HCT116 (cell line): ENCODE measurements around the gene MCAT. TPM values are rescaled to one million over a fixed set of nuclear protein-coding genes. Genes with fewer than 3 reads are reported as not detected.

Experiments used
- ATAC-seq: fragments of 200-7000 bp; cut with Tn5 transposase; 2 replicates; pipeline ENCODE4 v1.9.1; 2020; ENCODE audit warnings: mild to moderate bottlenecking, moderate library complexity
- BruUV-seq: library from RNA; stranded (reverse); fragments of 400-500 nt; replicated peaks from 2 replicates; lab custom pipeline; 2021; lab: Mats Ljungman, UMichigan
- CTCF ChIA-PET: fragments of 300-600 bp; sonication (Branson Sonifier 250); formaldehyde crosslinking; loops from one replicate; lab custom pipeline; 2021; ENCODE audit warnings: antibody characterized with exemption; lab: Charles Lee
- POLR2A ChIA-PET: fragments of 300-600, 350-600 bp; sonication (Branson Sonifier 250); formaldehyde crosslinking; loops from one replicate; lab custom pipeline; 2021; ENCODE audit warnings: antibody characterized with exemption; lab: Charles Lee
- RAD21 ChIA-PET, 2 experiments: fragments of 300-600 bp; sonication (Branson Sonifier 250); formaldehyde crosslinking; loops; one replicate each; lab custom pipeline; 2023; ENCODE audit warnings: low total read pairs in 2 of 2; ENCODE audit not compliant: uncharacterized antibody in 2 of 2, unreplicated experiment in 2 of 2, low non-redundant PET in 1 of 2; lab: Charles Lee
- DNase-seq: peaks from one replicate; pipeline ENCODE4 v3.0.0-alpha.2; 2010; ENCODE audit warnings: low read depth, low spot score
- H2AFZ ChIP-seq: fragments of 200-600 bp; shearing (Covaris generic), sonication (generic); 2 replicates; pipeline ENCODE4 v1.6.1; 2017; ENCODE audit warnings: low read depth, mixed run types, mixed read lengths, antibody characterized with exemption, low read length; ENCODE audit not compliant: poor library complexity, severe bottlenecking
- H3K27ac ChIP-seq: 2 replicates; pipeline ENCODE4 v1.5.1; 2012; ENCODE audit warnings: low read depth, low read length
- H3K27me3 ChIP-seq: fragments of 200-600 bp; sonication (generic); 2 replicates; pipeline ENCODE4 v1.6.1; 2016; ENCODE audit warnings: mixed run types, low read length, mixed read lengths; ENCODE audit not compliant: insufficient read depth
- H3K36me3 ChIP-seq, 2 experiments: fragments of 200-500 bp in 1 of 2; fragments of 200-600 bp in 1 of 2; sonication (Bioruptor generic) in 1 of 2; sonication (generic) in 1 of 2; 2 replicates each; pipeline versions ENCODE4 v1.5.1 to v1.6.1; 2014 to 2016; ENCODE audit warnings: low read length in 2 of 2, inconsistent platforms in 1 of 2, mixed read lengths in 1 of 2, mixed run types in 1 of 2; ENCODE audit not compliant: insufficient read depth in 2 of 2, control insufficient read depth in 1 of 2
- H3K4me1 ChIP-seq, 2 experiments: fragments of 200-600 bp in 1 of 2; sonication (generic) in 1 of 2; 2 replicates each; pipeline versions ENCODE4 v1.5.1 to v1.6.1; 2012 to 2017; ENCODE audit warnings: low read length in 2 of 2, inconsistent platforms in 1 of 2, mild to moderate bottlenecking in 1 of 2, mixed read lengths in 1 of 2, mixed run types in 1 of 2, moderate library complexity in 1 of 2; ENCODE audit not compliant: insufficient read depth in 2 of 2, control insufficient read depth in 1 of 2
- H3K4me2 ChIP-seq: fragments of 200-600 bp; sonication (generic); 2 replicates; pipeline ENCODE4 v1.6.1; 2017; ENCODE audit warnings: mixed run types, low read length, mixed read lengths
- H3K4me3 ChIP-seq, 2 experiments: fragments of 200-600 bp in 1 of 2; sonication (generic) in 1 of 2; replicated peaks in 1 of 2; 2 replicates each; pipeline ENCODE4 v1.5.1; 2011 to 2016; ENCODE audit warnings: low read length in 2 of 2, control low read depth in 1 of 2, low read depth in 1 of 2, mild to moderate bottlenecking in 1 of 2, mixed read lengths in 1 of 2, mixed run types in 1 of 2
- H3K79me2 ChIP-seq: fragments of 200-600 bp; sonication (generic); 2 replicates; pipeline ENCODE4 v1.6.1; 2017; ENCODE audit warnings: mild to moderate bottlenecking, mixed run types, low read length, moderate library complexity, mixed read lengths; ENCODE audit not compliant: insufficient read depth
- H3K9ac ChIP-seq: fragments of 200-600 bp; sonication (generic); 2 replicates; pipeline ENCODE4 v1.6.1; 2016; ENCODE audit warnings: low read length, mixed read lengths
- H3K9me2 ChIP-seq: fragments of 200-600 bp; sonication (generic), shearing (Covaris generic); 2 replicates; pipeline ENCODE4 v1.6.1; 2017; ENCODE audit warnings: mixed run types, mild to moderate bottlenecking, moderate library complexity; ENCODE audit not compliant: insufficient read depth
- H3K9me3 ChIP-seq, 2 experiments: fragments of 200-500 bp in 1 of 2; fragments of 200-600 bp in 1 of 2; sonication (Bioruptor generic) in 1 of 2; sonication (generic) in 1 of 2; 2 replicates each; pipeline ENCODE4 v1.6.1; 2014 to 2017; ENCODE audit warnings: low read length in 2 of 2, mixed read lengths in 2 of 2, inconsistent platforms in 1 of 2, low read depth in 1 of 2, mild to moderate bottlenecking in 1 of 2, mixed run types in 1 of 2, moderate library complexity in 1 of 2; ENCODE audit not compliant: control insufficient read depth in 1 of 2, insufficient read depth in 1 of 2
- H4K20me1 ChIP-seq: fragments of 200-600 bp; sonication (generic), shearing (Covaris generic); 2 replicates; pipeline ENCODE4 v1.6.1; 2017; ENCODE audit warnings: mixed run types, mild to moderate bottlenecking, moderate library complexity; ENCODE audit not compliant: insufficient read depth
- CBX3 ChIP-seq: IDR thresholded peaks from 2 replicates; pipeline ENCODE4 v1.6.1; 2012; ENCODE audit warnings: low read depth
- CEBPB ChIP-seq: IDR thresholded peaks from 2 replicates; pipeline ENCODE4 v1.6.1; 2012; ENCODE audit warnings: low read depth
- CTCF ChIP-seq, 3 experiments: fragments of 200-600 bp in 1 of 3; sonication (generic) in 1 of 3; IDR thresholded peaks in 2 of 3; conservative IDR thresholded peaks in 1 of 3; 2 replicates each; pipeline ENCODE4 v1.5.1; 2012 to 2017; ENCODE audit warnings: low read depth in 2 of 3, low read length in 2 of 3, antibody characterized with exemption in 1 of 3, borderline replicate concordance in 1 of 3, control low read depth in 1 of 3, mild to moderate bottlenecking in 1 of 3, mixed read lengths in 1 of 3, mixed run types in 1 of 3, moderate library complexity in 1 of 3; ENCODE audit not compliant: insufficient read depth in 1 of 3
- EGR1 ChIP-seq: IDR thresholded peaks from 2 replicates; pipeline ENCODE4 v1.6.1; 2012; ENCODE audit warnings: low read depth
- ELF1 ChIP-seq: IDR thresholded peaks from 2 replicates; pipeline ENCODE4 v1.6.1; 2012; ENCODE audit warnings: low read depth, borderline replicate concordance
- EZH2 ChIP-seq: fragments of 200-600 bp; sonication (generic); IDR thresholded peaks from 2 replicates; pipeline ENCODE4 v1.6.1; 2017; ENCODE audit warnings: antibody characterized with exemption, mixed run types
- FOSL1 ChIP-seq: IDR thresholded peaks from 2 replicates; pipeline ENCODE4 v1.6.1; 2012; ENCODE audit warnings: low read depth
- JUND ChIP-seq: IDR thresholded peaks from 2 replicates; pipeline ENCODE4 v1.6.1; 2012
- MAX ChIP-seq: IDR thresholded peaks from 2 replicates; pipeline ENCODE4 v1.6.1; 2012
- POLR2A ChIP-seq: IDR thresholded peaks from 2 replicates; pipeline ENCODE4 v1.7.0; 2011; ENCODE audit warnings: borderline replicate concordance; ENCODE audit not compliant: insufficient read depth, insufficient read length; ENCODE audit errors: extremely low read depth
- POLR2AphosphoS5 ChIP-seq: IDR thresholded peaks from 2 replicates; pipeline ENCODE4 v1.6.1; 2011; ENCODE audit warnings: mild to moderate bottlenecking, low read depth, low read length, moderate library complexity
- RAD21 ChIP-seq: IDR thresholded peaks from 2 replicates; pipeline ENCODE4 v1.6.1; 2012; ENCODE audit warnings: low read depth, mild to moderate bottlenecking
- SP1 ChIP-seq: IDR thresholded peaks from 2 replicates; pipeline ENCODE4 v1.6.1; 2012; ENCODE audit warnings: low read depth
- TCF7L2 ChIP-seq: IDR thresholded peaks from 2 replicates; pipeline ENCODE4 v1.7.0; 2011; ENCODE audit warnings: borderline replicate concordance, inconsistent platforms; ENCODE audit not compliant: insufficient read depth, insufficient read length; ENCODE audit errors: extremely low read depth
- ZBTB33 ChIP-seq: IDR thresholded peaks from 2 replicates; pipeline ENCODE4 v1.6.1; 2011; ENCODE audit warnings: mild to moderate bottlenecking, low read length, moderate library complexity; ENCODE audit not compliant: insufficient replicate concordance; ENCODE audit errors: extremely low read depth
- ZNF274 ChIP-seq: fragments of 200-500 bp; sonication (Bioruptor generic); IDR thresholded peaks from 2 replicates; pipeline ENCODE4 v1.6.1; 2014; ENCODE audit warnings: mild to moderate bottlenecking, low read depth, low read length, inconsistent platforms
- intact Hi-C: fragments of 100-400 bp; cut with micrococcal nuclease; formaldehyde crosslinking; loops from 2 replicates; pipeline ENCODE4 v1.10.0; 2022
- total RNA-seq: library from RNA; stranded (reverse); gene quantifications from one replicate; pipeline ENCODE4 v1.2.1, GENCODE V29; 2021; ENCODE audit not compliant: unreplicated experiment

MCAT gene
- total RNA-seq, 1 experiment from 2014 or later = 34.8 TPM

- ChIA-PET CTCF (interaction anchor here (2.1 to 2.6 kb wide), 2 partner anchors 9 to 36 kb away, joined by 7 to 10 read pairs; no protein-coding TSS in a partner anchor), POLR2A (interaction anchor here (0.7 to 3.1 kb wide), 9 partner anchors 8 to 512 kb away, joined by 3 to 28 read pairs (median 4); partner anchors contain the start of genes BIK, PACSIN2, POLDIP3 and TSPO)
- H3K4me2 ChIP-seq = peak overlapping the region; percentile 99
Measured at GRCh38 chr22:43126501-43127165, 16.6 kb downstream of the MCAT start.

GRCh38 chr22:43118953-43119458, 24.2 kb downstream of the MCAT start:
- RAD21 ChIA-PET = no interaction called here
- TF ChIP-seq MAX (no peak), CEBPB (no peak), POLR2AphosphoS5 (no peak), RAD21 (no peak), CTCF (IDR thresholded peaks at IDR 0.05 in 2 of 3, conservative IDR thresholded peaks at IDR 0.05 in 1 of 3; ENCODE audit: borderline replicate concordance in 1 of 3, insufficient read depth in 1 of 3, low read depth in 2 of 3, low read length in 2 of 3) (no peak), JUND (no peak), ZBTB33 (no peak), TCF7L2 (no peak), CBX3 (no peak), POLR2A (no peak), ZNF274 (no peak)

More at GRCh38 chr22:43126501-43127165, 16.6 kb downstream of the MCAT start:
- H3K9me3 ChIP-seq = no peaks in the 10 kb centered on the region
- peak overlapping the region; percentile 71 to 76 for H3K4me3 ChIP-seq
- DNase-seq (peak; percentile 82), ATAC-seq (peak; percentile 84)
- RAD21 ChIA-PET = interaction anchor here (0.7 to 1.0 kb wide), 2 partner anchors 10 to 17 kb away, joined by 3 to 4 read pairs; no protein-coding TSS in a partner anchor
- peak overlapping the region; percentile 99 for H3K27ac ChIP-seq
- peaks cover 33% of the 10 kb centered on the region for H3K79me2 ChIP-seq
- no peaks in the 10 kb centered on the region for H3K27me3 ChIP-seq
- peaks cover 37 to 61% of the 10 kb centered on the region in 2 experiments for H3K4me1 ChIP-seq
- peaks cover under 1 to 12% of the 10 kb centered on the region in 2 experiments; a peak in 3 of 4 replicates for H3K36me3 ChIP-seq
- intact Hi-C loops = no loop called here
- BruUV-seq = no TSS peak
- no peak overlapping the region for H2AFZ ChIP-seq
- TF ChIP-seq POLR2AphosphoS5 = peak; percentile 65
- TF ChIP-seq SP1 = peak; percentile 87
- no peak for TF ChIP-seq EZH2
- no peak for TF ChIP-seq POLR2A
- peak; percentile 8; the same call in 1 of the 2 replicates for TF ChIP-seq CBX3
- peak; percentile 77 for TF ChIP-seq FOSL1
- TF ChIP-seq JUND = peak; percentile 65
- TF ChIP-seq ELF1 = no peak
- peak; percentile 77 for TF ChIP-seq EGR1
- TF ChIP-seq, all 23 proteins: peak for 6
- Histone ChIP-seq H4K20me1 (no peaks in the 10 kb centered on the region), H3K9me2 (no peaks in the 10 kb centered on the region), H3K9ac (peak overlapping the region; percentile 93)

More at GRCh38 chr22:43118953-43119458, 24.2 kb downstream of the MCAT start:
- H3K27ac ChIP-seq = no peak overlapping the region
- peaks cover 20% of the 10 kb centered on the region for H3K79me2 ChIP-seq
- no peaks in the 10 kb centered on the region for H3K36me3 ChIP-seq
- no peak overlapping the region for H3K4me2 ChIP-seq
- H3K9me3 ChIP-seq = no peaks in the 10 kb centered on the region
- no peaks in the 10 kb centered on the region for H4K20me1 ChIP-seq
- ChIA-PET POLR2A (no interaction called here), CTCF (no interaction called here)
- H2AFZ ChIP-seq = no peak overlapping the region
- ATAC-seq (no peak), DNase-seq (no peak)
- no peaks in the 10 kb centered on the region for H3K9me2 ChIP-seq
- H3K27me3 ChIP-seq = no peaks in the 10 kb centered on the region
- H3K9ac ChIP-seq = no peak overlapping the region
- no TSS peak for BruUV-seq
- no peak overlapping the region for H3K4me3 ChIP-seq
- H3K4me1 ChIP-seq = peaks cover 5 to 25% of the 10 kb centered on the region in 2 experiments; a peak in 2 of 4 replicates
- intact Hi-C loops = no loop called here
